Fibroblast of pulmonary artery (primary cell): ENCODE results near the gene ACOT11.

Source experiments
- DNase-seq: peaks from one replicate; pipeline ENCODE4 v3.0.0-alpha.2; 2010; ENCODE audit warnings: low read depth
- H3K4me3 ChIP-seq: replicated peaks from 2 replicates; pipeline ENCODE4 v1.5.1; 2011; ENCODE audit warnings: low read depth, mild to moderate bottlenecking, control low read depth, low read length, moderate library complexity
- TF ChIP-seq, protein P1 (sequence below): IDR thresholded peaks from 2 replicates; pipeline ENCODE4 v1.5.1; 2011; ENCODE audit warnings: mild to moderate bottlenecking, control low read depth, low read length, inconsistent platforms; ENCODE audit errors: missing control alignments

ACOT11 gene

DNA sequence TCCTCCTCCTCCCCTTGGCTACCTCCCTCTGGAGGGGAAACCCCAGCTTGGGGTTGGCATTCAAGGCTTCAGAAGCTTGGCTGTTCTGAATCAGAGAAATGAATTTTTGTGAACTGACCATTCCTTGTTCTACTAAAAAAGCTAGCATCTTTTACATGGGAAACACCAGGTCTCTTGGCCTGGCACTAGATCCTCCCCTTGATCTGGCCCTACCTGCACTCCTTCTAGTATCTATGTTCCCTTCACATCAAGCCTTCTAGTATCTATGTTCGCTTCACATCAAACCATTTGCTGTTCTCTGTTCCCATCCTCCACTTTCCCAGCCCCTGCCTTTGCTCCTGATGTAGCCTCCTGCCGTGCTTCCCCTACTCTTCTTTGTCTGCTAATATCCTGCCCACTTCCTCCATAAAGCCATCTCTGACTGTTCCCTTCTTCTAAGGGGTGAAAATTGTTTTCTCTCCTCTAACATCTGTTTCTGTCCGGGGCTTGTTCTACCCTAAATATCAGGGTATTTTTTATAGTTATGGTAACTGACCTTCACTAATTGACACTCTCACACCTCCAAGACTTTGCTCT lies 49.5 kb downstream of the ACOT11 start:
- TF ChIP-seq, protein P1, sequence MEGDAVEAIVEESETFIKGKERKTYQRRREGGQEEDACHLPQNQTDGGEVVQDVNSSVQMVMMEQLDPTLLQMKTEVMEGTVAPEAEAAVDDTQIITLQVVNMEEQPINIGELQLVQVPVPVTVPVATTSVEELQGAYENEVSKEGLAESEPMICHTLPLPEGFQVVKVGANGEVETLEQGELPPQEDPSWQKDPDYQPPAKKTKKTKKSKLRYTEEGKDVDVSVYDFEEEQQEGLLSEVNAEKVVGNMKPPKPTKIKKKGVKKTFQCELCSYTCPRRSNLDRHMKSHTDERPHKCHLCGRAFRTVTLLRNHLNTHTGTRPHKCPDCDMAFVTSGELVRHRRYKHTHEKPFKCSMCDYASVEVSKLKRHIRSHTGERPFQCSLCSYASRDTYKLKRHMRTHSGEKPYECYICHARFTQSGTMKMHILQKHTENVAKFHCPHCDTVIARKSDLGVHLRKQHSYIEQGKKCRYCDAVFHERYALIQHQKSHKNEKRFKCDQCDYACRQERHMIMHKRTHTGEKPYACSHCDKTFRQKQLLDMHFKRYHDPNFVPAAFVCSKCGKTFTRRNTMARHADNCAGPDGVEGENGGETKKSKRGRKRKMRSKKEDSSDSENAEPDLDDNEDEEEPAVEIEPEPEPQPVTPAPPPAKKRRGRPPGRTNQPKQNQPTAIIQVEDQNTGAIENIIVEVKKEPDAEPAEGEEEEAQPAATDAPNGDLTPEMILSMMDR = no peak
- DNase-seq = no peak
- no peak overlapping the region for H3K4me3 ChIP-seq

DNA sequence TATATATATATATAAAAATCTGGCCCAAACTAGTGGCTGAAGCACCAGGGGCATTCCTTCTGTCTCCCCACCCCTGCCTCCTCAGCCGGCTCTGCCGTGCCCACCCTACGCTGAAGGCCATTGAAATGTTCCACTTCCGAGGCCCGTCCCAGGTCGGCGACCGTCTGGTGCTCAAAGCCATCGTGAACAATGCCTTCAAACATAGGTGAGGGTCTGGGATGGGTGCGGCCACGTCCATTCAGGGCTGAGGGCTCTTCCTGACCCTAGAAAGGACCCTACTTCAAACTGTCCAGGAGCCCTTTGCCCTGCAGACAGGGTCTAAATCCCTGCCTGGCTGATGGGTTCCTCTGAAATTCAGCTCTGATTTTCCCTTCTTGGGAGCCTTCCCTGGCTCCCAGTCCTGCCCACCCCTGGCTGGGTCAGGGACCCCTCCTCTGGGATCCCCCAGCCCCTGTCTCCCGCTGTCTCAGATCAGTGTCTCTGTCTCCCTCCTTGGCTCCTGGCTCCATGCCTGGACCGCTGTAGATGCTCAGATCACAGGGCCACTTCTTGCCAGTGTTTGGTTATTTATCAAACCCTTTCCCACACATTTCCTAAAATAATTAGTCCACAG lies 51.3 kb downstream of the ACOT11 start:
- no peak overlapping the region for H3K4me3 ChIP-seq
- TF ChIP-seq, protein P1 = no peak
- DNase-seq = no peak

DNA sequence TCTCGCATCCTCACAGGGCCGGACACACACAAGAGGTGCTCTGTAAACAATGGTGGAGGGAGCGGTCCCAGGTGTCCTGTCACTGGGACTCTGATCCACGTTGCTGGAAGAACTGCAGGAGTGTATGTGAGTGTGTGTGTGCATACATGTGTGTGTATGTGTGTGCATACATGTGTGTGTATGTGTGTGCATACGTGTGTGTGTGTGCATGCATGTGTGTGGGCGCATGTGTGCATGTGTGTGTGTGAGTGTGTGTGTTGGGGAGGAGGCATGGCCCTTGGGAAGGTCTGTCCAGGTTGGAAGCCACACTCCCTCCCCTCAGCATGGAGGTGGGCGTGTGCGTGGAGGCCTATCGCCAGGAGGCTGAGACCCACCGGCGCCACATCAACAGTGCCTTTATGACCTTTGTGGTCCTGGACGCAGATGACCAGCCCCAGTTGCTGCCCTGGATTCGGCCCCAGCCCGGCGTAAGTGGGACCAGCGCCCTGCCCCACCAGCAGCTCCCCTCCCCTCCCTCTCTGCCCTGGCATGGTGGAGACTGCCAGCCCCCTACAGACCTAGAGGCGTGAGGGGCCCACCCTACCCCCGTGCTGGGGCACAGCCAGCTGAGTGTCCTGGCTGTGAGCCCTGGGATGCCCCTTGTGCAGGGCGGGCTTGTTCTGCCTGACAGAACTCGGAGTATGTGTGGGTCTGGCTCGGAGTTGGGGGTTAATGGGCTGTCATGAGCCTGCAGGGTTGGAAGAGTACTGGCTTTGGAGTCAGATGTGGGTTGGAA lies 53.1 kb downstream of the ACOT11 start:
- no peak overlapping the region for H3K4me3 ChIP-seq
- TF ChIP-seq, protein P1 = no peak
- no peak for DNase-seq

DNA sequence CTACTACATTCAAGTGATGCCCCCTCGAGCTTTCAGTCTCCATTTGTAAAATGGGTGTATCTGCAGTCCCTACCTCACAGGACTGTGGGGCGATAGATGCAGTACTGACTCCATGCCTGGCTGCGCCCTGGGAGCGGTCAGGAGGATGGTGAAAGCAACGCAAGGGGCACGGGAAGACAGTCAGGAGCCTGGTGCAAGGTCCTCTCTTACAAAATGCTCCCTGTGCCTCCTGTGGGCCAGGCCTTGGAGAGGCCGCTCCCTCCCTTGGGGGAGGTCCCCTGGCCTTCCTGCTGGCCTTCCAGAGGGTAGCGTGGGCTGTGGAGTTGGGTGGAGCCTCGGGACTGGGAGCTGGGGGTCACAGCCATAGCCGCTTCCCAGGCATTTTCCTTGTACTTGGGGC lies 53.7 kb downstream of the ACOT11 start:
- DNase-seq = no peak
- TF ChIP-seq, protein P1 = no peak
- H3K4me3 ChIP-seq = no peak overlapping the region

DNA sequence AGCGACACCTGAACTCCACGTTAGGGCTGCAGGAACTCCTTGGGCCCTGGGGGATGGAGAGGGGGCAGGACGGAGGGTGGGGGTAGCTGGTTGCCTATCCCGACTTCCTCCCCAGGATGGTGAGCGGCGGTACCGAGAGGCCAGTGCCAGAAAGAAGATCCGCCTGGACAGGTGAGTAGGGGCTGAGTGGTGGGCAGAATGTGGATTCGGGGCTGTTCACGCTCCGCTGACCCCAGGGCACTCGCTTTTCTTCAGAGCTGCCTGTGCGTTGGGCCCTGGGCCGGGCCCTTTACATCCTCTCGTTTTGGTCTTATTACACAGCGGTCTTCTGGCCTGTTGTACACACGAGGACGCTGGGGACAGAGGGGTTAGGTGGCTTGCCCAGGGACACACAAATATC lies 54.5 kb downstream of the ACOT11 start:
- DNase-seq = no peak
- TF ChIP-seq, protein P1 = no peak
- no peak overlapping the region for H3K4me3 ChIP-seq

DNA sequence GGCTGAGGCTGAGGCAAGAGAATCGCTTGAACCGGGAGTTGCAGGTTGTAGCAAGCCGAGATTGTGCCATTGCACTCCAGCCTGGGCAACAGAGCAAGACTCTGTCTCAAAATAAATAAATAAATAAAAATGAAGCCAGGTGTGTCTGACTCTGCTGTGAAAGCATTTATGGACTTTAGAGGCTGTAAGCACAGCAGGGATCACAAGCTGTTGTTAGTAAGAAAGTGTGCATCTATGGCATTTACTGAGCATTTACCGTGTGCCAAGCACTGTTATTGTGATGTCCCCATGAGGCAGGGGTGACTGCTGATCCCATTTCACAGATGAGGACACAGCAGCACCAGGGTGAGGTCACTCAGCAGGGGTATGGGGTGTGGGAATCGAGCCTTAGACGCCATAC lies 55.2 kb downstream of the ACOT11 start:
- TF ChIP-seq, protein P1 = no peak
- no peak overlapping the region for H3K4me3 ChIP-seq
- DNase-seq = no peak
